Globus pallidus (tissue), 1 donor: Measurements from ENCODE around the gene ATG10.
"Not testable (repeated sequence)": the region's sequence is repeated elsewhere in the genome, so short reads cannot be mapped to it uniquely, and the experiment has no call there.

Experiments
- DNase-seq: peaks from one replicate; pipeline ENCODE4 v3.0.0-alpha.2; 2015; ENCODE audit warnings: low spot score

ATG10 gene

DNA sequence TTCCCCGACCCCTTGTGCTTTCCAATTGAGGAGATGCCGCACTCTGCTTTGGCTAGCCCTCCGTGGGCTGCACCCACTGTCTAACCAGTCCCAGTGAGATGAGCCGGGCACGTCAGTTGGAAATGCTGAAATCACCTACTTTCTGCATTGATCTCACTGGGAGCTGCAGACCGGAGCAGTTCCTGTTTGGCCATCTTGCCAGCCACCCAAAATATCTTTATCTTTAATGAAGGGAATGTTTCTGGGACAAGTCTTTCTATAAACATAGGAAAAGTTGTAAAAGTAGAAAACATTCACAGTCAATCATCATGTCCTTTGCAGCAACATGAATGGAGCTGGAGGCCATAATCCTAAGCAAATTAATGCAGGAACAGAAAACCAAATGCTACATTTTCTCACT lies 158.8 kb downstream of the ATG10 start:
- DNase-seq: no peak

DNA sequence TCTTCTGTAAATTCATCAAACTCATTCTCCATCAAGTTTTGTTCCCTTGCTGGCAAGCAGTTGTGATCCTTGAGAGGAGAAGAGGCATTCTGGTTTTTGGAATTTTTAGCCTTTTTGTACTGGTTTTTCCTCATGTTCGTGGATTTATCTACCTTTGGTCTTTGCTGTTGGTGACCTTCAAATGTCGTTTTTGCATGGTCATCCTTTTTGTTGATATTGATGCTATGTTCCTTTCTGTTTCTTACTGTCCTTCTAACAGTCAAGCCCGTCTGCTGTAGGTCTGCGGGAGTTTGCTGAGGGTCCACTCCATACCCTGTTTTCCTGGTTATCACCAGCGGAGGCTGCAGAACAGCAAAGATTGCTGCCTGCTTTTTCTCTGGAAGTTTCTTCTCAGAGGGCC lies 165.4 kb downstream of the ATG10 start:
- DNase-seq: no peak

DNA sequence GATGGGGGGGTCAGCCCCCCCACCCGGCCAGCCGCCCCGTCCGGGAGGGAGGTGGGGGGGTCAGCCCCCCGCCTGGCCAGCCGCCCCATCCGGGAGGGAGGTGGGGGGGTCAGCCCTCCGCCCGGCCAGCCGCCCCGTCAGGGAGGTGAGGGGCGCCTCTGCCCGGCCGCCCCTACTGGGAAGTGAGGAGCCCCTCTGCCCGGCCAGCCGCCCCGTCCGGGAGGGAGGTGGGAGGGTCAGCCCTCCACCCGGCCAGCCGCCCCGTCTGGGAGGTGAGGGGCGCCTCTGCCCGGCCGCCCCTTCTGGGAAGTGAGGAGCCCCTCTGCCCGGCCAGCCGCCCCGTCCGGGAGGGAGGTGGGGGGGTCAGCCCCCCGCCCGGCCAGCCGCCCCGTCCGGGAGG lies 168.0 kb downstream of the ATG10 start:
- not testable (repeated sequence) for DNase-seq

DNA sequence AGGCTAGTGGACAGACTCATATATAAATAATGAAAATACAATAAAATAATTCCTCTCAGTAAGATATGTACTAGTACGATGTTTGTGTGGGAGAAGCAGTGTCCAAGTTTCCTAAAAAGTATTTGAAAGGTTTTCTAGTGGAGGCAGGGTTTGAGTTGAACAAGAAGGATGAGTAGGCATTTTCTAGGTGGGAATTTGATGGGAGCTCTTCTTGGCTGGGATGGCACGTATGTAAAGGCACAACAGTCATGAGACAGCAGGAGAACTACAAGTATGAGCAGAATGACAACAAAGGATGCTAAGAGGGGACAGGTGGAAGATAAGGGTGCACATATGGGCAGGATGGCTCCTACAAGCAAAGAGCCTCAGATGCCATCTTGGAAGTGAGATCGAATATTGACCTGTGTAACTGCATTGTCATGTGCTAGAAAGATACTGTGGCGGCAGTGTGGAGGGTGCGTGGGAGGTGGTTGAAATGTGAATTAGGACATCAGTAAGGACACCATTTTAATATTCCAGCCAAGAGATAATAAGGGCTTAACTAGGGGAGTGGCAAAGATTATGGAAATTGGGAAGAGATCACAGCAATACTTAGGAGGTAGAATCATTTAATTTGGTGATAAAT lies 170.5 kb downstream of the ATG10 start:
- DNase-seq: no peak

DNA sequence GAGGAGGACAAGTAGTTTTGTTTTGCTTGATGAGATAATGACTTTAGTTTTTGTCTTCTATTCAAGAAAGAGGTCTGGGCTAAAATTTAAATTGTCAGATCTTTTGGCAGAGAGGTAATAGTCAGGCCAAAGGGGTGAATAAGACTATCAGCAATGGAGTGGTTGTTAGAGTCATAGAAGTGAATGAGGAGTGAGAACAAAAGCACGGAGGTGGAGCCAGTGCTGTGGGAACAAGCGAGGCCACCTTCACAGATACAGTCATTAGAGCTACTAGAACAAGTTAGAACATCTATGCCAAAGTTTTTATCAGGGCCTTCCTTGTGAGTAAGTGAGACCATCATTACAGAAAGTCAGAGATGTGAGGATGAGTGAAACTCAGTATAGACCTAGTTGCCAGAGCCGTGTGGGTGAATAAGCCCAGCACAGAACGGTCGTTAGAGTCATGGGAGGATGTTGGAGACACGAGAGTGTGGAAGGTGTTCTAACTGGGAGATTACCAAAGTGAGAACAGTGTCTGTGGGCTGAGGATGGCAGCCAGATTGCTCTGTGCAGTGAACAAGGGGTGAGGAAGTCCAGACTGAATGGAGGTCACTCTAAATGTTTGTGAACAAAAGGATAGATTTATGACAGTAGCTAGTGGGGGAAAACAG lies 171.2 kb downstream of the ATG10 start:
- DNase-seq: no peak

DNA sequence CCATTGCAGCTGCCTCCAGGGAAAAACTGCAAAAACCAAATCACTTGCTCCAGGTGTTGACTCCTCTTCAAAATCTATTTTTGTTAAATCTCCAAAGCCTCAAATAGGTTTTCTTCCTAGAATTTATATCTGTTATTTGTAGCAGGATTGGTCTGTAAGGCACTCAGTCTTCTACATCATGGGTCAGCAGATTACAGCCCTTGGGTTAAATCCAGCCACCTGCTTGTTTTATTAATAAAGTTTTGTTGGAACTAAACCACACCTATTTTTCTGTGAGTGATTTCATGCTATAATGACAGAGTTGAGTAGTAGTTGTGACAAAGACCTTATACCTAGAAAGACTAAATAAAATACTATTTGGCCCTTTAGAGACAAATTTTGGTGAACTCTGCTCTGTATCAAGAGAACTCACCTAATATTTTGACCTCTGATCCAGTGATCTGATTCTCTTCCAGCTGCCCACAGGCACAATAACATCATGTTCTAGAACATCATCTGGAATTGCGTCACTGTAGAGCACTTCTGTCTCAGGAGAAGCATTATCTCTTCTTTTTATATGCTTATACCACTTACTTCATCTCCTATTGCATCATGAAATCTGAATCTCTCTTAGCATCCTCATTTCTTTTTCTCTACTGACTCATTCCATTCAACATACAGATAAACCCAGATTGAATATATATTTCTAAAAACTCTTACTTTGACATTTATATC lies 176.2 kb downstream of the ATG10 start:
- DNase-seq: no peak

DNA sequence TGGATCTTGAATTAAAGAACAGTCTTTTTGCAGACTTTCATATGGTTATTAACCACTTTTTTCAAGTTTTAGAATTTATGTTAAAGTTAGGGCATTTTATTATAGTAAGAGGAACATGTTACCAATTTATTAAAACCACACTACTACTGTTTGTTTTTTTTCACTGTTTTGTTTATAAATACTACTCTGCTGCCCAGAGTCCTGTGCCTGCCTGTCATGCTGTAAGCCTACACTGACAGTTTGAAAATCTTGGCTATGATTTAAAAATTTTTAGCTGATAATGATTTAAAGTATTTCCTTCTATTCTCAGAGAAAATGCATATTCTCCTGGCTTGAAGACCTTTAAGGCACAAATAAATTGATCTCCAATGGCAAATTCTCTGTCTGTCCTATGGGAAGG lies 177.6 kb downstream of the ATG10 start:
- DNase-seq: no peak

DNA sequence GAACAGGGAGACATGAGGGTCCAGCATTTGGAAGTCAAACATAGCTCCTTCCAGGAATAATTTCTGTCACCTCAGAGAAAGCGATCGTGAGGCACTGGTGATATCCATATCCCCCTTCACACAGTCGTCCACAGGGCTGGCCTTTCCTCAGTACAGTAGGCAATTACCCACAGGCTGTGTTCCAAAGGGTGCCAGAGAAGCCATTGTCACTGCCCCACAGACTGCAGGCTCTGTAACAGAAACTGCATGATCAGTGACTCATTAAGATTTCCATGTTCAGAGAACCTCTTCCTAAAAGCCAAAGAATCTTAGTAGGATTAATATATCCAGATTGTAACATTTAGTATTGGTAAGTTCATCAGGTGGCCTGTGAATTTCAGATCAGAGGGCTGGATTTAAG lies 178.7 kb downstream of the ATG10 start:
- DNase-seq: peak; percentile 40

DNA sequence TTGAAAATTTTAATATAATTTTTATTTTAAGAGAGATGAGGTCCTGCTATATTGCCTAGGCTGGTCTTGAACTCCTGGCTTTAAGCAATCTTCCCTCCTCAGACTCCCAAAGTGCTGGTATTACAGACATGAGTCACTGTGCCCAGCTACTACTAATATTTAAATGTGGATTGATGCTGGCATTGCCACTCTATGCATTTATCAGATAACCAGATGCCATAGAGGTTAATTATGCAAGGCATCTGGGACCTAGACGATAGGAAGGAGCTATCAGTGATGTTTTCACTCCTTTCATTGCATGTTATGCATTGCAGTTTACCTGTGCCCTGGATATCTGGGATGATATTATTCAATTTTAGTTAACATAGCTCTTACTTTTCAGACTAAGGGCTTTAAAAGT lies 179.4 kb downstream of the ATG10 start:
- DNase-seq: no peak

DNA sequence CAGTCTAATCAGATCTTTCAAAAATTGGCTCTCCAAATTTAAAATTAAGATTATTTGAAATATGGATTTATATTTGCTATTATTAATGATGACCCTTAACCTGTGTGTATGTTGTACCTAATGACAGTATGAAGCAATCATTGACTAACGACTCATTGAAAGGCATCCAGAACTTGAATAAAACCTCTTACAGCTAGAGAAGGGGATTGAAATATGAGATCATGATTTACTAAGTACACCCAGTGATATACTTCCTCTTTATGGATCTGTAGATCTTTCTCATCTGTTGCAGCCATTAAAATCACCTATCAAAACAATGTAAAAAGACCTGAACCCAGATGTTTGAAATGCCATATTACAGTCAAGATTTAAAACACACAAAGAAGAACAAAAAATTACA lies 179.8 kb downstream of the ATG10 start:
- DNase-seq: no peak

DNA sequence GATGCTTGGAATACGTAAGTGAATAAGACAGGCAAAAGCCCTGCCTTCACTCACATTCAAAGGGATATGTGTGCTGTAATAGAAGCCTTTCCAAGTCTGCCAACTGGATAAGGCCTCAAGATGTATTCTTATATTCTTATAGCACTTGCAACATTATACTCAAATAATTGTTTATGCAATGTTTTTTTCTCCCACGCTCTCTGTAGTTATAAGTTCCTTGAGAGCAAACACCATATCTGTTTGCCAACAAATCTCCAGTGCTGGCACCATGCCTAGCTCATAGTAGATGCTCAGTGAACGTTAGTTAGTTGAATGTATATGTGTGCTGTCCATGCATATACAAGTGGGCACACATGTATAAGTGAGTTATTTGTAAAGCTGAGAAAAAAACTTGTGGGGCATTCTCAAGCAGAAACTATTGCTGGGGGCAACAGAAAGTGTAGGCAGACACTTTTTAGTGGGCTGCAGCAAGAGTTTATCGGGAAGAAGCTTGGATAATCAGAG lies 181.2 kb downstream of the ATG10 start:
- DNase-seq: no peak

DNA sequence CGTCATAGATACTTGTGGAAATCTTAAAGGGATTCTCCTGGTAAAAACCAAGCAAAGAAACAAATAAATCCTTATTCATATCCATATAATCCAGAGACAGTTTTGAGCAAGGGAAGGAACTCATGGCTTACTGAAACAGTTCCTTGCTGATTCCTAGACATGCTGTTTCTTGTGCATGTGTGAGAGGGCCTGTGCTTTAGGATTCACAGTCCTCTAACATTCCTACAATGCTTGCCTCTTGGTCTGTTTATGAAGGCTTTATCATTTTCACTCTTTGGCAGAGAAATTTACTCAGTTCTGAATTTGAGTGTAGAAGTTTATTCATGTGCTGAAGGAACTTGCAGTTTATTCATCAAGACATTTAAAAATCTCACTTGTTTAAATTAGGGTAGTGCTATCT lies 183.0 kb downstream of the ATG10 start:
- DNase-seq: no peak

DNA sequence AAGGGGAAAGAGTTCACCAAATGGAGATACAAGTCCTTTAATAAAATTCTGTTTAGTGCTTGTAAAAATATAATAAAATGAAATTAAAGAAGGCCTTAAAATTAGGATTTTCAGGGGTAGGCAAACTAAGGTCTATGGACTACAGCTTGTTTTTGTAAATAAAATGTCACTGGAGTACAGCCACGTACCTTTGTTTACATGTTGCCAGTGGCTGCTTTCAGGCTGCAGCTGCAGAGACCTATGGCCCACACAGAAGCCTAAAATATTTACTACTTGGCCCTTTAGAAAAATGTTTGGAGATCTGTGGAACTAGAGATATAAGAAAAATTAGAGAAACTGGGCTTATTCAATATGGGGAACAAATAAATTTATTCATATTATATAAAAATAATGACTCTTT lies 183.5 kb downstream of the ATG10 start:
- no peak for DNase-seq

DNA sequence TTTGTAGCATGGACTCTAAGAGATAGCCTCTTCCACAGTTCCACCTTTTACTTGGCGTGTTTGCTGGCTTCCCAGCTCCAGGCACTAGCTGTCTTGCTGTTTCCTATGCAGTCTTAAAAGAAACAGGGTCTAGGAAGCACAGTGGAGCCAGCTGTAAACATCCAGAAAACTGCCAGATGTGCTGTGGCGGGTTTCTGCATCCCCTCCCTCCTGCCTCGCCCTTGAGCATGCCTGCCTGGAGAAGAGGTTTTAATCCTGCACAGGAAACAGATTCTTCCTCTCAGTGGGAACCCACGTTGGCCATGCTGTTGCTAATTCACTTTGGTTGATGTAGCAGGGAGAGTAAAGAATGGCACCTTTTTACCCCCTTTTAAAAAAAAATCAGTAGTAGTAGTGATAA lies 185.1 kb downstream of the ATG10 start:
- DNase-seq: no peak

DNA sequence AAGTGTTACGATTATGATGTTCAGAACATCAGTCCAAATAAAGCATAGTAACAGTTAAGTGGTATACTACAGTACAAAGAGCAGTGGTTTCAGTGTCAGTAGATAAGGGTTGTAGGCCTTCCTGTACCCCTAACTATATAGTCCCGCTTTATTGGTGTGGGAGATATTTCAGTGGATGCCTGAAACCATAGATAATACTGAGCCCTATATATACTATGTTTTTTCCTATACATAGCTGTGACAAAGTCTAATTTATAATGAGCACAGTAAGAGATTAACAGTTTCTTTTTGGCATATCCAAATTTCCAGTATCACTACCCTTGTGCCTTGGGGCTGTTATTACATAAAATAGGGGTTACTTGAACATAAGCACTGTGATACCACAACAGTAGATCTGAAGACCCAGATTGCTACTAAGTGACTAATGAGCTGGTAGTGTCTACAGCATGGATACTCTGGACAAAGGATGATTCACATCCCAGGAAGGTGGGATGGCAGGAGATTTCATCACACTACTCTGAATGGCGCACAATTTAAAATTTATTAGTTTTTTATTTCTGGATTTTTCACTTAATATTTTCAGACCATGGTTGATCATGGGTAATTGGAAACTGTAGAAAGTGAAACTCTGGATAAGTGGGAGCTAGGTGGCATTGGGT lies 187.1 kb downstream of the ATG10 start:
- no peak for DNase-seq

DNA sequence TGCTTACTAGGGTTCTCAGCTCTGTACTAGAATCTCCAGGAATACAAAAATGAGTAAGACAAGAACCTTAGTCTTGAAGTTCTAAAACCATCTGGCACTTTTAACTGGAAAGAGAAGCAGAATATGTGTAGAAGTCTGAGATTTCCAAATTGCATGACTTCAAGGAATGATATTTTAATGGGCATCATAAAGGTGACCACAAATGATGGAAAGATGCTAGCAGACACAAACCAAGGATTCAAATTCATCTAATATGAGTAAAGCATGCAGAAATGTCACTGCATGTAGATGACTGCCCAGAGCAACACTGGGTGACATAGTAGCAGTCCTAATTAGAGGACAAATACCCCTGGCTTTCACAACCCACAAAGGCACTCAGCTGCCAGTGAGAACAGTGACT lies 189.1 kb downstream of the ATG10 start:
- DNase-seq: no peak

DNA sequence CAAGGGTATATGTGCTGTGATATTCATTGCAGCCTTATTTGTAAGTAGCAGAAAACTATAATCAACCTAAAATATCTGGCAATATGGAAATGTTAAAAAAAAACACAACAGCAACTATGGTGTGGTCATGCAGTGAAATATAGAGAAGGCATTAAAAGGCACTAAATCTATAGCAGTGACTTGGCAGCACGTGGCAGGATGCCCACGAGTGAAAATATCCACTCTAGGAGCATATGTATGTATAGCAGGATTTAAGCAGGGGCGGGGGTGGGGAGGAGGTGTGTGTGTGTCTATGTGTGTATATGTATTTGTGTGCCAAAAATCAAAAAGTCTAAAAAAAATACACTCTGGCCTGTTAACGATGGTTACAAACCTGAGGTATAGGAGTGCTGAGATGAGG lies 190.8 kb downstream of the ATG10 start:
- no peak for DNase-seq

DNA sequence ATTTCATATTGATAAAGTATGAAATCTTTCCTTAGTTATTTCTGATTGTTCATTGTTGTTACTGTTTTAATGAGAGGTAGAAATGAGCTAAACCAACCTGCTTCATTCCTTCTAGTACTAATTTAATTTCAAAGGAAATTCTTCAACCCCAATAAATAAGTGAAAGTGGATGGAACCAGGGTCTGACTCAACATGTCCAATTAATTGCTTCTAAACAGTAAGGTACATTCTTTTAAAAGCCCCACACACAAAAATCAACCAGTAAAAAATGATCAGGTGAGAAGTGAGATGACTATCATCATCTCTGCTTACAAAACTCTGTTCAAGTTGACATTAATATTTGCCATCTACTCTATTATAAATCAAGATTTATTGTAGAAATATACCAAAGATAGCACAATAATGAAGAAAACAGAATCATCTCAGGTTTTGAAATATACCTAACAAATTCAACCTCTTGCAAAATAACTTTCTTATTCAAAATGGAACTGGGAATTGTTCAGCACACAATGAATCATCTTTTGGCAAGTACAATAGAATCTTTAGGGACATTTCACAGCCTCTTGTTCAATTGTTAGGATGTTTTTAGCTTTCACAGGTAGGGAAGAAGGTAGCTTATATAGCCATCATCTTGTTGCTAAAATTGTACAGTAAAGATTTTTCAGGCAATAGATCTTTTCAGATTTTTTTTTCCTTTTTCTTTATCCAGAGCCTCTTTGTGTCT lies 191.8 kb downstream of the ATG10 start:
- DNase-seq: no peak

DNA sequence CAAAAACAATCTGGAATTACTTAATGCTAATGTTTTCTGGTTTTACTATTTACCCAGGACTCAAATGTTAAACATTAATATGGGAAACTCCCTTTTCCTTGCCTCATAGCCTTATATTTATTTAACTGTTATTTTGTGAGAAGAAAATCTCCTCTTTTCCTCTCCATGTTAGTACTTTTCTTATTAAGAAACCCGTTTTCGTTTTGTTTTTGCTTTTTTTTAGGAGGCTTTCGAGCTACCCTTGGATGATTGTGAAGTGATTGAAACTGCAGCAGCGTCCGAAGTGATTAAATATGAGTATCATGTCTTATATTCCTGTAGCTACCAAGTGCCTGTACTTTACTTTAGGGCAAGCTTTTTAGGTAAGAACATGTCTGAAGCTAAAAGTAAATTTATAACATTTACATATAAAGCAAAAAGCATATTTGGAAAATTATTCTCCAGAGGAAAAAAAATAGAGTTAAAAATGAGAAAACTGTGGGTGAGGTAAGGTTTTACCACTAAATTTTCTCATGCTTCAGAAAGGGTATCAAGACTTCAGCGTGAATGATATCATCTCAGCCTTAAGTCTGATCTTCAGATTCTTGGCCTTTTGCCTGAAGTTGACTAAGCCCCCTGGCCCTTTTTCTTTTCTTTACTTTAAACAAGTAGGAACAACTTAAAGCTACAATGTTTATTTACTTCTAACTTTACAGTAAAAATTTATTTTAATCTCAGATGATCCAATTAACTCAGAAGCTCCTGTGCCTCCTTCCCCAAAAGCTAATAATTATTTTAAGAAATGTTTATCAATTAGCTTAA lies 192.6 kb downstream of the ATG10 start:
- DNase-seq: no peak

DNA sequence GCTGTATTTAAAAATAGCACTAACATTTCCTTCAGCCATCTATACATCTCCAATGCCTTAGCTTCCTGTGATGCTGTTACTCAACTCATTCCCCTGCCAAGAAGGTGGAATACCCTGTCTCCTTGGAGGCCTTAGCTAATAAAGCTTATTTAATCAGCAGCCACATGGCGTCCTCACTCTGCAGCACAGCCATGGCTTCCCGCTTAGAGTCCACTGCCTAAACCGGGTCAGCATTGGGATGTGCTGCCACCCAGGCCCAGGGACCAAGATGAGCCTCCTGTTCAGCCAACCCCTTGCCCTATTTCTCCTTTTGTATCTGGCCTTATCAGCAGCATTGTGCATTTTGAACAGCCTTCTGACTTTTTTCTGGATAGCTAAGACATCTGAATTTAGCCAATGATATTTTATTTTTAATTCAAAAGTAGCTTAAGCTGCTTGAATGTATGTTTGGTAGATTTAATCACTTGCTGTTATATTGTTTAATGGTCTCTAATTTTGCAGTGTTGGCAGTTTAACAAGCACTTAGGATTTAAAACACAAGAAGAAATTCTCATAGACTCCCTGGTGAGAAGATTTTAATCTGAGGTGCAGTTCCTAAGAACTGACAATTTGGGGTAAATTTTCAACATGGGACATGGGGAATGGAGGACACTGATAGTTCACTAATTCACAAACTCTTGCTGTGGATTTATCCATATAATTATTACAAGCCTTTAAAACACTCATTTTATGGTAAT lies 193.3 kb downstream of the ATG10 start:
- peak; percentile 45 for DNase-seq
